ENCODE results near the gene MACF1. TPM values are rescaled to one million over a fixed set of nuclear protein-coding genes. Genes with fewer than 3 reads are reported as not detected.

The MACF1 gene
- total and polyA plus RNA-seq, 2 of the 13 experiments (the other 11 are each of a cell fraction or from before 2014, with no cell fraction given): 36.7 to 65.4 TPM

DNA sequence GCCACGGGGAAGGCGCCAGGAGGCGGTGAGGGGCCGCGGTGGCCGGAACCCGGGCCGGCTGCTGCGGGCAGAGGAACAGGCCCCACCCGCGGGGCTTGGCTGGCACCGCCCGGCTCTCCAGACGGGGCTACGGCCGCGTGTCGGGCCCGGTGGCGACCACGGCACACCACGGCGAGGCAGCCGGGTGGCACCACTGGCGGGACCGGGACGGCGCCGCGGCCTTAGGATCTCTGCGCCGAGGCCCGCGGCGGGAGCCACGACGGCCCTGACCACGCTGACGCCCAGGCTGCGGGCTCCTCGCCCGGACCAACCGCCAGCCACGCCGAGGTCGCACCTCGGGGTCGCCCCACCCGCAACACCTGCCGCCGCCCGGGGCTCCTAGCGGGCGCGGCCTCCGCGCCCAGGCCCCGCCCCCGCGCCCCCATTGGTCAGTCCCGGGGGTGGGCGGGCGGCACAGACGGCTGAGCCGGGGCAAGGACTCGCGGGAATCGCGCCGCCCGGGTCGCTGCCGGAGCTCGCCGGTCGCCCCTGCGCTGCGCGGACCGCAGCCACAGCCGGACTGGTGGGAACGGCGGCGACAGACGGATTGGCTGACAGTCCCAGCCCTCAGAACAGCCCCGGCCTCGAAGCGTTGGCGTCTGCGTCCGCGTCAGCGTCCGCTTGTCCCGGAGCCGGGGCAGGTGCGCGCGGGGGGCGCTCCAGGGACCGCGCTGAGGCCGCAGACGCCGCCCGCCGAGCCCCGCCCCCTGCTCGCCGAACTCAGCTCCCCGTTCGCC, 286.8 kb downstream of the MACF1 start, which contains the start of gene BMP8A (continued):
- TF ChIP-seq ZFX (CRISPR knock-in tag; IDR thresholded peaks at IDR 0.05; ENCODE audit: low read depth) (no peak), MTF1 (CRISPR knock-in tag; IDR thresholded peaks at IDR 0.05) (no peak), ZNF879 (CRISPR knock-in tag; IDR thresholded peaks at IDR 0.05) (no peak), NFYC (CRISPR knock-in tag; IDR thresholded peaks at IDR 0.05) (peak; percentile 51; the same call in 1 of the 2 replicates), MAFK (conservative IDR thresholded peaks at IDR 0.05 in 1 of 2, IDR thresholded peaks at IDR 0.05 in 1 of 2; ENCODE audit: low read length in 2 of 2) (no peak), CEBPB (IDR thresholded peaks at IDR 0.05; ENCODE audit: borderline replicate concordance, low read depth, low read length) (no peak), LCORL (IDR thresholded peaks at IDR 0.05) (no peak), LCORL (CRISPR knock-in tag; IDR thresholded peaks at IDR 0.05) (no peak), ZNF460 (CRISPR knock-in tag; IDR thresholded peaks at IDR 0.05; ENCODE audit: borderline replicate concordance) (no peak), ZNF558 (CRISPR knock-in tag; IDR thresholded peaks at IDR 0.05; ENCODE audit: borderline replicate concordance) (peak; percentile 64; the same call in 1 of the 2 replicates), FOSL1 (CRISPR knock-in tag; IDR thresholded peaks at IDR 0.05; ENCODE audit: borderline replicate concordance) (no peak), ZNF333 (CRISPR knock-in tag; IDR thresholded peaks at IDR 0.05; ENCODE audit: borderline replicate concordance) (no peak), ASH2L (IDR thresholded peaks at IDR 0.05; ENCODE audit: insufficient read length, low read depth, low read length) (no peak)
- TF ChIP-seq, protein P1, sequence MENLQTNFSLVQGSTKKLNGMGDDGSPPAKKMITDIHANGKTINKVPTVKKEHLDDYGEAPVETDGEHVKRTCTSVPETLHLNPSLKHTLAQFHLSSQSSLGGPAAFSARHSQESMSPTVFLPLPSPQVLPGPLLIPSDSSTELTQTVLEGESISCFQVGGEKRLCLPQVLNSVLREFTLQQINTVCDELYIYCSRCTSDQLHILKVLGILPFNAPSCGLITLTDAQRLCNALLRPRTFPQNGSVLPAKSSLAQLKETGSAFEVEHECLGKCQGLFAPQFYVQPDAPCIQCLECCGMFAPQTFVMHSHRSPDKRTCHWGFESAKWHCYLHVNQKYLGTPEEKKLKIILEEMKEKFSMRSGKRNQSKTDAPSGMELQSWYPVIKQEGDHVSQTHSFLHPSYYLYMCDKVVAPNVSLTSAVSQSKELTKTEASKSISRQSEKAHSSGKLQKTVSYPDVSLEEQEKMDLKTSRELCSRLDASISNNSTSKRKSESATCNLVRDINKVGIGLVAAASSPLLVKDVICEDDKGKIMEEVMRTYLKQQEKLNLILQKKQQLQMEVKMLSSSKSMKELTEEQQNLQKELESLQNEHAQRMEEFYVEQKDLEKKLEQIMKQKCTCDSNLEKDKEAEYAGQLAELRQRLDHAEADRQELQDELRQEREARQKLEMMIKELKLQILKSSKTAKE (CRISPR knock-in tag; IDR thresholded peaks at IDR 0.05; ENCODE audit: borderline replicate concordance): no peak
- TF ChIP-seq, protein P2, sequence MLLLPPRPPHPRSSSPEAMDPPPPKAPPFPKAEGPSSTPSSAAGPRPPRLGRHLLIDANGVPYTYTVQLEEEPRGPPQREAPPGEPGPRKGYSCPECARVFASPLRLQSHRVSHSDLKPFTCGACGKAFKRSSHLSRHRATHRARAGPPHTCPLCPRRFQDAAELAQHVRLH (CRISPR knock-in tag; IDR thresholded peaks at IDR 0.05; ENCODE audit: borderline replicate concordance, low read depth): no peak
- TF ChIP-seq, protein P3, sequence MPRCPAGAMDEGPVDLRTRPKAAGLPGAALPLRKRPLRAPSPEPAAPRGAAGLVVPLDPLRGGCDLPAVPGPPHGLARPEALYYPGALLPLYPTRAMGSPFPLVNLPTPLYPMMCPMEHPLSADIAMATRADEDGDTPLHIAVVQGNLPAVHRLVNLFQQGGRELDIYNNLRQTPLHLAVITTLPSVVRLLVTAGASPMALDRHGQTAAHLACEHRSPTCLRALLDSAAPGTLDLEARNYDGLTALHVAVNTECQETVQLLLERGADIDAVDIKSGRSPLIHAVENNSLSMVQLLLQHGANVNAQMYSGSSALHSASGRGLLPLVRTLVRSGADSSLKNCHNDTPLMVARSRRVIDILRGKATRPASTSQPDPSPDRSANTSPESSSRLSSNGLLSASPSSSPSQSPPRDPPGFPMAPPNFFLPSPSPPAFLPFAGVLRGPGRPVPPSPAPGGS (CRISPR knock-in tag; IDR thresholded peaks at IDR 0.05): peak; percentile 31; the same call in 1 of the 2 replicates
- TF ChIP-seq, protein P4, sequence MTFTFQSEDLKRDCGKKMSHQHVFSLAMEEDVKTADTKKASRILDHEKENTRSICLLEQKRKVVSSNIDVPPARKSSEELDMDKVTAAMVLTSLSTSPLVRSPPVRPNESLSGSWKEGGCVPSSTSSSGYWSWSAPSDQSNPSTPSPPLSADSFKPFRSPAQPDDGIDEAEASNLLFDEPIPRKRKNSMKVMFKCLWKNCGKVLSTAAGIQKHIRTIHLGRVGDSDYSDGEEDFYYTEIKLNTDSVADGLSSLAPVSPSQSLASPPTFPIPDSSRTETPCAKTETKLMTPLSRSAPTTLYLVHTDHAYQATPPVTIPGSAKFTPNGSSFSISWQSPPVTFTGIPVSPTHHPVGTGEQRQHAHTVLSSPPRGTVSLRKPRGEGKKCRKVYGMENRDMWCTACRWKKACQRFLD (CRISPR knock-in tag; IDR thresholded peaks at IDR 0.05; ENCODE audit: borderline replicate concordance): 0 out of 2 replicates have a peak, but pooled peaks have one; percentile 22
- TF ChIP-seq, protein P5, sequence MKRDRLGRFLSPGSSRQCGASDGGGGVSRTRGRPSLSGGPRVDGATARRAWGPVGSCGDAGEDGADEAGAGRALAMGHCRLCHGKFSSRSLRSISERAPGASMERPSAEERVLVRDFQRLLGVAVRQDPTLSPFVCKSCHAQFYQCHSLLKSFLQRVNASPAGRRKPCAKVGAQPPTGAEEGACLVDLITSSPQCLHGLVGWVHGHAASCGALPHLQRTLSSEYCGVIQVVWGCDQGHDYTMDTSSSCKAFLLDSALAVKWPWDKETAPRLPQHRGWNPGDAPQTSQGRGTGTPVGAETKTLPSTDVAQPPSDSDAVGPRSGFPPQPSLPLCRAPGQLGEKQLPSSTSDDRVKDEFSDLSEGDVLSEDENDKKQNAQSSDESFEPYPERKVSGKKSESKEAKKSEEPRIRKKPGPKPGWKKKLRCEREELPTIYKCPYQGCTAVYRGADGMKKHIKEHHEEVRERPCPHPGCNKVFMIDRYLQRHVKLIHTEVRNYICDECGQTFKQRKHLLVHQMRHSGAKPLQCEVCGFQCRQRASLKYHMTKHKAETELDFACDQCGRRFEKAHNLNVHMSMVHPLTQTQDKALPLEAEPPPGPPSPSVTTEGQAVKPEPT (CRISPR knock-in tag; IDR thresholded peaks at IDR 0.05; ENCODE audit: low read depth): no peak
- TF ChIP-seq, protein P6, sequence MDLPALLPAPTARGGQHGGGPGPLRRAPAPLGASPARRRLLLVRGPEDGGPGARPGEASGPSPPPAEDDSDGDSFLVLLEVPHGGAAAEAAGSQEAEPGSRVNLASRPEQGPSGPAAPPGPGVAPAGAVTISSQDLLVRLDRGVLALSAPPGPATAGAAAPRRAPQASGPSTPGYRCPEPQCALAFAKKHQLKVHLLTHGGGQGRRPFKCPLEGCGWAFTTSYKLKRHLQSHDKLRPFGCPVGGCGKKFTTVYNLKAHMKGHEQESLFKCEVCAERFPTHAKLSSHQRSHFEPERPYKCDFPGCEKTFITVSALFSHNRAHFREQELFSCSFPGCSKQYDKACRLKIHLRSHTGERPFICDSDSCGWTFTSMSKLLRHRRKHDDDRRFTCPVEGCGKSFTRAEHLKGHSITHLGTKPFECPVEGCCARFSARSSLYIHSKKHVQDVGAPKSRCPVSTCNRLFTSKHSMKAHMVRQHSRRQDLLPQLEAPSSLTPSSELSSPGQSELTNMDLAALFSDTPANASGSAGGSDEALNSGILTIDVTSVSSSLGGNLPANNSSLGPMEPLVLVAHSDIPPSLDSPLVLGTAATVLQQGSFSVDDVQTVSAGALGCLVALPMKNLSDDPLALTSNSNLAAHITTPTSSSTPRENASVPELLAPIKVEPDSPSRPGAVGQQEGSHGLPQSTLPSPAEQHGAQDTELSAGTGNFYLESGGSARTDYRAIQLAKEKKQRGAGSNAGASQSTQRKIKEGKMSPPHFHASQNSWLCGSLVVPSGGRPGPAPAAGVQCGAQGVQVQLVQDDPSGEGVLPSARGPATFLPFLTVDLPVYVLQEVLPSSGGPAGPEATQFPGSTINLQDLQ (CRISPR knock-in tag; IDR thresholded peaks at IDR 0.05): peak; percentile 36; the same call in 1 of the 2 replicates

Measured in HepG2 (cell line).